H9 (cell line): ENCODE results near the gene LIMS2. TPM values are rescaled to one million over a fixed set of nuclear protein-coding genes. Genes with fewer than 3 reads are reported as not detected.

Experiments used
- DNase-seq: peaks from one replicate; pipeline ENCODE4 v3.0.0-alpha.2; 2017
- H2AFZ ChIP-seq: one replicate; pipeline ENCODE4 v1.6.1; 2013; ENCODE audit warnings: mild to moderate bottlenecking, low read length, control low read depth, moderate library complexity
- H2AK5ac ChIP-seq: 2 replicates; pipeline ENCODE4 v1.6.1; 2013; ENCODE audit warnings: low read length, control low read depth, mixed read lengths; ENCODE audit not compliant: insufficient read length
- H2BK120ac ChIP-seq: one replicate; pipeline ENCODE4 v1.6.1; 2013; ENCODE audit warnings: low read depth, mild to moderate bottlenecking, low read length, control low read depth, inconsistent platforms; ENCODE audit not compliant: poor library complexity, severe bottlenecking
- H2BK12ac ChIP-seq: 2 replicates; pipeline ENCODE4 v1.6.1; 2013; ENCODE audit warnings: low read length, control low read depth, mixed read lengths, low read depth; ENCODE audit not compliant: insufficient read length
- H2BK15ac ChIP-seq: 2 replicates; pipeline ENCODE4 v1.6.1; 2013; ENCODE audit warnings: low read depth, low read length, control low read depth
- H2BK20ac ChIP-seq: one replicate; pipeline ENCODE4 v1.6.1; 2013; ENCODE audit warnings: low read depth, mild to moderate bottlenecking, low read length, control low read depth, inconsistent platforms; ENCODE audit not compliant: poor library complexity, severe bottlenecking
- H2BK5ac ChIP-seq: 2 replicates; pipeline ENCODE4 v1.6.1; 2013; ENCODE audit warnings: low read length, control low read depth, mixed read lengths; ENCODE audit not compliant: insufficient read length
- H3K14ac ChIP-seq: 2 replicates; pipeline ENCODE4 v1.6.1; 2013; ENCODE audit warnings: low read length, control low read depth; ENCODE audit not compliant: insufficient read depth
- H3K18ac ChIP-seq: 2 replicates; pipeline ENCODE4 v1.6.1; 2013; ENCODE audit warnings: low read depth, mild to moderate bottlenecking, mixed read lengths, low read length, control low read depth; ENCODE audit not compliant: insufficient read length
- H3K23ac ChIP-seq: 2 replicates; pipeline ENCODE4 v1.6.1; 2013; ENCODE audit warnings: low read length, control low read depth, mixed read lengths, low read depth; ENCODE audit not compliant: insufficient read length
- H3K23me2 ChIP-seq: 2 replicates; pipeline ENCODE4 v1.6.1; 2013; ENCODE audit warnings: low read depth, mild to moderate bottlenecking, mixed read lengths, low read length, control low read depth; ENCODE audit not compliant: insufficient read length, poor library complexity, severe bottlenecking
- H3K27ac ChIP-seq: 2 replicates; pipeline ENCODE4 v1.5.1; 2013; ENCODE audit warnings: low read length, control low read depth, mixed read lengths, low read depth; ENCODE audit not compliant: insufficient read length
- H3K27me3 ChIP-seq: 2 replicates; pipeline ENCODE4 v1.6.1; 2013; ENCODE audit warnings: low read length, control low read depth, inconsistent platforms; ENCODE audit not compliant: insufficient read depth
- H3K4ac ChIP-seq: 2 replicates; pipeline ENCODE4 v1.6.1; 2013; ENCODE audit warnings: low read depth, mild to moderate bottlenecking, control low read depth, inconsistent platforms, low read length, moderate library complexity
- H3K4me1 ChIP-seq: 2 replicates; pipeline ENCODE4 v1.6.1; 2013; ENCODE audit warnings: low read length, control low read depth, inconsistent platforms; ENCODE audit not compliant: insufficient read depth
- H3K4me2 ChIP-seq: 2 replicates; pipeline ENCODE4 v1.6.1; 2013; ENCODE audit warnings: low read length, control low read depth, mixed read lengths; ENCODE audit not compliant: insufficient read length, insufficient read depth
- H3K56ac ChIP-seq: 2 replicates; pipeline ENCODE4 v1.6.1; 2013; ENCODE audit warnings: low read depth, mild to moderate bottlenecking, mixed read lengths, low read length, control low read depth; ENCODE audit not compliant: insufficient read length
- H3K79me1 ChIP-seq: 2 replicates; pipeline ENCODE4 v1.6.1; 2013; ENCODE audit warnings: low read depth, mild to moderate bottlenecking, moderate library complexity, low read length, control low read depth, inconsistent platforms; ENCODE audit not compliant: insufficient read depth, poor library complexity, severe bottlenecking
- H3K79me2 ChIP-seq: 2 replicates; pipeline ENCODE4 v1.6.1; 2013; ENCODE audit warnings: low read length, control low read depth, inconsistent platforms; ENCODE audit not compliant: insufficient read depth
- H3K9ac ChIP-seq: 2 replicates; pipeline ENCODE4 v1.6.1; 2013; ENCODE audit warnings: low read length, control low read depth, mixed read lengths; ENCODE audit not compliant: insufficient read length; ENCODE audit errors: extremely low read depth
- H3K9me3 ChIP-seq: one replicate; pipeline ENCODE4 v1.6.1; 2013; ENCODE audit warnings: low read depth, low read length, inconsistent platforms; ENCODE audit not compliant: control insufficient read depth
- H3T11ph ChIP-seq: one replicate; pipeline ENCODE4 v1.6.1; 2013; ENCODE audit warnings: mild to moderate bottlenecking, low read length, control low read depth, inconsistent platforms
- H4K20me1 ChIP-seq: one replicate; pipeline ENCODE4 v1.6.1; 2013; ENCODE audit not compliant: control insufficient read depth, insufficient read length, insufficient read depth
- H4K5ac ChIP-seq: 2 replicates; pipeline ENCODE4 v1.6.1; 2013; ENCODE audit warnings: low read depth, mild to moderate bottlenecking, mixed read lengths, low read length, control low read depth; ENCODE audit not compliant: insufficient read length
- H4K8ac ChIP-seq: replicated peaks from 2 replicates; pipeline ENCODE4 v1.6.1; 2013; ENCODE audit warnings: low read length, control low read depth, mixed read lengths, low read depth; ENCODE audit not compliant: insufficient read length
- H4K91ac ChIP-seq: 2 replicates; pipeline ENCODE4 v1.6.1; 2013; ENCODE audit warnings: low read depth, mild to moderate bottlenecking, moderate library complexity, mixed read lengths, low read length, control low read depth; ENCODE audit not compliant: insufficient read length
- H3K27ac Mint-ChIP-seq, 3 experiments: 2 replicates in 2 of 3; 3 replicates in 1 of 3; pipeline ENCODE4 v1.8.0; 2020 to 2021; ENCODE audit warnings: mixed read lengths in 3 of 3, mild to moderate bottlenecking in 1 of 3, moderate library complexity in 1 of 3
- H3K27me3 Mint-ChIP-seq: 2 replicates; pipeline ENCODE4 v1.8.0; 2021; ENCODE audit warnings: low read depth, mild to moderate bottlenecking, moderate library complexity, mixed read lengths
- H3K36me3 Mint-ChIP-seq, 3 experiments: 2 replicates in 2 of 3; 3 replicates in 1 of 3; pipeline ENCODE4 v1.8.0; 2020 to 2021; ENCODE audit warnings: low read depth in 3 of 3, mixed read lengths in 3 of 3; ENCODE audit not compliant: insufficient read depth in 1 of 3
- H3K4me1 Mint-ChIP-seq, 2 experiments: 2 replicates each; pipeline ENCODE4 v1.8.0; 2020; ENCODE audit warnings: mixed read lengths in 2 of 2
- H3K4me3 Mint-ChIP-seq, 2 experiments: 2 replicates in 1 of 2; 3 replicates in 1 of 2; pipeline ENCODE4 v1.8.0; 2020 to 2021; ENCODE audit warnings: mild to moderate bottlenecking in 2 of 2, mixed read lengths in 2 of 2, moderate library complexity in 1 of 2
- H3K9me3 Mint-ChIP-seq, 2 experiments: 2 replicates in 1 of 2; 3 replicates in 1 of 2; pipeline ENCODE4 v1.8.0; 2020; ENCODE audit warnings: mild to moderate bottlenecking in 2 of 2, mixed read lengths in 2 of 2, moderate library complexity in 1 of 2
- WGBS: extraction: QIAGEN DNeasy Blood & Tissue Kit; methylation state at CpG from one replicate; pipeline ENCODE4 v1.1.7; 2013; ENCODE audit warnings: missing lambda C conversion rate, low lambda C conversion rate, mixed read lengths; ENCODE audit not compliant: insufficient read length; ENCODE audit errors: extremely low coverage; 5-methylcytosine and 5-hydroxymethylcytosine counted together
- total RNA-seq: library from RNA; stranded (reverse); gene quantifications from 2 replicates; pipeline ENCODE4 v1.2.1, GENCODE V29; 2021
- TF ChIP-seq, protein P1 (sequence below): fragments of 200-600 bp; sonication (generic); conservative IDR thresholded peaks from 3 replicates; pipeline ENCODE4 v1.8.0; 2021; ENCODE audit warnings: antibody characterized with exemption, mild to moderate bottlenecking

The LIMS2 gene
- total RNA-seq, 1 experiment from 2014 or later = 5.9 TPM

GRCh38 chr2:127681288-127681804 is 6.0 kb upstream of the LIMS2 start:
- TF ChIP-seq, protein P1, sequence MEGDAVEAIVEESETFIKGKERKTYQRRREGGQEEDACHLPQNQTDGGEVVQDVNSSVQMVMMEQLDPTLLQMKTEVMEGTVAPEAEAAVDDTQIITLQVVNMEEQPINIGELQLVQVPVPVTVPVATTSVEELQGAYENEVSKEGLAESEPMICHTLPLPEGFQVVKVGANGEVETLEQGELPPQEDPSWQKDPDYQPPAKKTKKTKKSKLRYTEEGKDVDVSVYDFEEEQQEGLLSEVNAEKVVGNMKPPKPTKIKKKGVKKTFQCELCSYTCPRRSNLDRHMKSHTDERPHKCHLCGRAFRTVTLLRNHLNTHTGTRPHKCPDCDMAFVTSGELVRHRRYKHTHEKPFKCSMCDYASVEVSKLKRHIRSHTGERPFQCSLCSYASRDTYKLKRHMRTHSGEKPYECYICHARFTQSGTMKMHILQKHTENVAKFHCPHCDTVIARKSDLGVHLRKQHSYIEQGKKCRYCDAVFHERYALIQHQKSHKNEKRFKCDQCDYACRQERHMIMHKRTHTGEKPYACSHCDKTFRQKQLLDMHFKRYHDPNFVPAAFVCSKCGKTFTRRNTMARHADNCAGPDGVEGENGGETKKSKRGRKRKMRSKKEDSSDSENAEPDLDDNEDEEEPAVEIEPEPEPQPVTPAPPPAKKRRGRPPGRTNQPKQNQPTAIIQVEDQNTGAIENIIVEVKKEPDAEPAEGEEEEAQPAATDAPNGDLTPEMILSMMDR = no peak
- peaks cover 40% of the 10 kb centered on the region for H3K27me3 Mint-ChIP-seq
- DNase-seq = peak; percentile 63
- H3K4me1 Mint-ChIP-seq = peaks cover 6 to 13% of the 10 kb centered on the region in 2 experiments
- Histone ChIP-seq H3K4me1 (no peaks in the 10 kb centered on the region; the same call in 1 of the 2 replicates), H3K23ac (no peak overlapping the region), H3K79me2 (no peaks in the 10 kb centered on the region), H3K4me2 (no peak overlapping the region), H3K56ac (no peak overlapping the region), H4K8ac (no peak overlapping the region), H3K27me3 (peaks cover 4% of the 10 kb centered on the region; the same call in 1 of the 2 replicates), H2BK20ac (no peak overlapping the region), H2BK5ac (no peak overlapping the region), H2BK12ac (no peak overlapping the region), H2AK5ac (no peak overlapping the region), H4K5ac (no peak overlapping the region), H2BK15ac (no peak overlapping the region), H3K14ac (peak overlapping the region; percentile 24; the same call in 1 of the 2 replicates), H3K18ac (no peak overlapping the region), H2AFZ (no peak overlapping the region), H4K91ac (no peak overlapping the region), H3K23me2 (no peaks in the 10 kb centered on the region), H3K9ac (no peak overlapping the region), H3K4ac (no peak overlapping the region), H3K9me3 (no peaks in the 10 kb centered on the region), H3K27ac (no peak overlapping the region), H3T11ph (no peak overlapping the region), H2BK120ac (no peak overlapping the region), H4K20me1 (no peaks in the 10 kb centered on the region), H3K79me1 (no peaks in the 10 kb centered on the region)
- WGBS = no CpG with 5 or more reads among the region's 25 CpGs
- H3K4me3 Mint-ChIP-seq = no peak overlapping the region
- H3K9me3 Mint-ChIP-seq = no peaks in the 10 kb centered on the region
- H3K27ac Mint-ChIP-seq = no peak overlapping the region
- no peaks in the 10 kb centered on the region for H3K36me3 Mint-ChIP-seq
